GM23248 (cell line): ENCODE measurements around the gene NDUFAF3. TPM values are rescaled to one million over a fixed set of nuclear protein-coding genes. Genes with fewer than 3 reads are reported as not detected.

Experiments
- DNase-seq: peaks from one replicate; pipeline ENCODE4 v3.0.0-alpha.2; 2015
- H2AFZ ChIP-seq: fragments of 200-600 bp; sonication (generic); 2 replicates; pipeline ENCODE4 v1.6.1; 2016; ENCODE audit warnings: antibody characterized with exemption
- H3F3A ChIP-seq: fragments of 200-600 bp; sonication (generic); 2 replicates; pipeline ENCODE4 v1.6.1; 2016; ENCODE audit warnings: mild to moderate bottlenecking, antibody characterized with exemption, mixed run types; ENCODE audit not compliant: insufficient read depth
- H3K27ac ChIP-seq: fragments of 200-600 bp; sonication (generic); 2 replicates; pipeline ENCODE4 v1.5.1; 2016; ENCODE audit warnings: mild to moderate bottlenecking
- H3K27me3 ChIP-seq: fragments of 200-600 bp; sonication (generic); replicated peaks from 2 replicates; pipeline ENCODE4 v1.6.1; 2016; ENCODE audit warnings: mild to moderate bottlenecking; ENCODE audit not compliant: insufficient read depth
- H3K36me3 ChIP-seq: fragments of 200-600 bp; sonication (generic); 2 replicates; pipeline ENCODE4 v1.6.1; 2016; ENCODE audit warnings: low read depth, mild to moderate bottlenecking
- H3K4me1 ChIP-seq: fragments of 200-600 bp; sonication (generic); 2 replicates; pipeline ENCODE4 v1.6.1; 2016; ENCODE audit warnings: mild to moderate bottlenecking; ENCODE audit not compliant: insufficient read depth
- H3K4me2 ChIP-seq: fragments of 200-600 bp; sonication (generic); one replicate; pipeline ENCODE4 v1.6.1; 2016; ENCODE audit warnings: mild to moderate bottlenecking; ENCODE audit not compliant: unreplicated experiment
- H3K4me3 ChIP-seq: fragments of 200-600 bp; sonication (generic); 2 replicates; pipeline ENCODE4 v1.5.1; 2016; ENCODE audit warnings: mild to moderate bottlenecking
- H3K79me2 ChIP-seq: fragments of 200-600 bp; sonication (generic); 2 replicates; pipeline ENCODE4 v1.6.1; 2016; ENCODE audit warnings: mild to moderate bottlenecking; ENCODE audit not compliant: insufficient read depth
- H3K9ac ChIP-seq: fragments of 200-600 bp; sonication (generic); 2 replicates; pipeline ENCODE4 v1.6.1; 2016; ENCODE audit warnings: mild to moderate bottlenecking
- H3K9me2 ChIP-seq: fragments of 200-600 bp; sonication (generic); 2 replicates; pipeline ENCODE4 v1.6.1; 2016; ENCODE audit warnings: mixed run types, mild to moderate bottlenecking, moderate library complexity; ENCODE audit not compliant: insufficient read depth
- H3K9me3 ChIP-seq: fragments of 200-600 bp; sonication (generic); one replicate; pipeline ENCODE4 v1.6.1; 2017; ENCODE audit warnings: low read depth
- H4K20me1 ChIP-seq: fragments of 200-600 bp; sonication (generic); 2 replicates; pipeline ENCODE4 v1.6.0; 2016; ENCODE audit not compliant: insufficient read depth
- EZH2 ChIP-seq: fragments of 200-600 bp; sonication (generic); IDR thresholded peaks from 2 replicates; pipeline ENCODE4 v1.6.1; 2018; ENCODE audit warnings: antibody characterized with exemption, mild to moderate bottlenecking; ENCODE audit not compliant: insufficient read depth, poor library complexity, severe bottlenecking
- EZH2phosphoT487 ChIP-seq: fragments of 200-600 bp; sonication (generic); IDR thresholded peaks from 2 replicates; pipeline ENCODE4 v1.6.1; 2018; ENCODE audit warnings: antibody characterized with exemption, moderate library complexity, mild to moderate bottlenecking, low read depth; ENCODE audit not compliant: insufficient read depth
- WGBS, 2 experiments: methylation state at CpG; one replicate each; pipeline ENCODE4 v1.1.6; 2015 to 2017; ENCODE audit warnings: low lambda C conversion rate in 2 of 2, low coverage in 1 of 2; ENCODE audit errors: missing lambda C conversion rate in 2 of 2; 5-methylcytosine and 5-hydroxymethylcytosine counted together
- in situ Hi-C: fragments of 300-500 bp; cut with MboI; formaldehyde crosslinking; loops from 2 replicates; pipeline ENCODE4 v1.15.0; 2020
- polyA plus RNA-seq: library from polyadenylated mRNA; unstranded; fragments of >200 nt; fragmentation: Nextera tagmentation; extraction: Ambion mirVana; gene quantifications from 2 replicates; pipeline ENCODE4 v1.2.1, GENCODE V29; 2016
- total RNA-seq: library from RNA; depleted of rRNA; stranded (reverse); fragments of >200 nt; shearing (Covaris generic); gene quantifications from 2 replicates; pipeline ENCODE4 v1.2.3, GENCODE V29; 2014

The NDUFAF3 gene
- total and polyA plus RNA-seq, 2 experiments from 2014 or later: 129 to 218 TPM

DNA sequence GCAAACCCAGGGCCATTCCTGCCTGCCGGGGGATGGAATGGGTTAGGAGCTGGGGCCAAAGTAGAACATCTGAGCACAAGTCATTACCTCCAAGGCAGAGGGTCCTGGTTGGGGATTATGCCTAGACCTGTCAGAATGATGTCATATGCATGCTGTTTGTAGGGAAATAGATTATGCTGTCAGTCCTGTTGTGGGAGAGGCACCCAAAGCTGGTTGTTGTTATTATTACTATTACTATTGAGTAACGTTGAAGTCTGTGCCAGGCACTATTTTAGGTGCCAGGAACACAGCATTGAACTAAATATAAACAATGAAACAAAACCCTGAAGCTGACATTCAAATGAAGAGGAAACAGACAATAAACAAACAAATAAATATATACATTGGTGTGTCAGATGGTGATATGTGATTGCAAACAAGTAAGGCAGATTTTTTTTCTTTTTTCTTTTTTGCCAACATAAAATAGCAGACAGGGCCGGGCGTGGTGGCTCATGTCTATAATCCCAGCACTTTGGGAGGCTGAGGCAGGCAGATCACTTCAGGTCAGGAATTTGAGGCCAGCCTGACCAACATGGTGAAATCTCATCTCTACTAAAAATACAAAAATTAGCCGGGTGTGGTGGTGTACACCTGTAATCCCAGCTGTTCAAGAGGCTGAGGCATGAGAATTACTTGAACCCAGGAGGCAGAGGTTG is 29.9 kb upstream of the NDUFAF3 start:
- no peaks in the 10 kb centered on the region for H3K9me3 ChIP-seq
- TF ChIP-seq EZH2 (no peak), EZH2phosphoT487 (no peak)
- H4K20me1 ChIP-seq: no peaks in the 10 kb centered on the region
- H3K27me3 ChIP-seq: no peaks in the 10 kb centered on the region
- DNase-seq: peak; percentile 33
- H3K4me1 ChIP-seq: peaks cover 14% of the 10 kb centered on the region; the same call in 1 of the 2 replicates
- H3K4me2 ChIP-seq: peak overlapping the region; percentile 88
- H3K79me2 ChIP-seq: peaks cover 61% of the 10 kb centered on the region
- peak overlapping the region; percentile 77 for H3K4me3 ChIP-seq
- H2AFZ ChIP-seq: no peak overlapping the region
- H3K9me2 ChIP-seq: no peaks in the 10 kb centered on the region
- in situ Hi-C loops: no loop called here
- H3F3A ChIP-seq: peaks cover 6% of the 10 kb centered on the region; the same call in 1 of the 2 replicates
- no peaks in the 10 kb centered on the region for H3K36me3 ChIP-seq
- 0 out of 2 replicates have a peak overlapping the region, but pooled peaks have one; percentile 94 for H3K27ac ChIP-seq
- H3K9ac ChIP-seq: peak overlapping the region; percentile 86; the same call in 1 of the 2 replicates
- 54 to 55% methylated on average over 5 of the region's 5 CpGs for WGBS, 2 experiments

DNA sequence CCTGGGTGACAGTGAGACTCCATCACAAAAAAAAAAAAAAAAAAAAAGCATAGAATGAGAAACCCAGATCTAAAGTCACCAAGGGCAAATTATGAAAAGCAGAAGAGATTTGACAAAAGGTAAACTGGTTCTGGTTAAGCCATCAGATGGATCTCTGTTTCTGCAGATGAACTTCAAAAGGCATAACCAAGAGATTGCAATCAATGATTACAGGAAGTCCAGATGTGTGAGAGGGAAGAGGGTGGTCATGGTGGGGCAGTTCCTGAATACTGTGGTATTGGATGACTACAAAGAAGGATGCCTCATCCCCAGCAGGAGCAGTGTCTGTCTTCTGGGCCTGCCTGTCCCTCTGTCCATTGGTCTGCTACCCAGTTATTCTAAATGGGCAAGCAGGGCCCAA is 28.1 kb upstream of the NDUFAF3 start:
- H3K9ac ChIP-seq: no peak overlapping the region
- H4K20me1 ChIP-seq: no peaks in the 10 kb centered on the region
- no peak overlapping the region for H3K27ac ChIP-seq
- no peaks in the 10 kb centered on the region for H3K36me3 ChIP-seq
- H3K9me3 ChIP-seq: no peaks in the 10 kb centered on the region
- H3K27me3 ChIP-seq: no peaks in the 10 kb centered on the region
- H3K9me2 ChIP-seq: no peaks in the 10 kb centered on the region
- H3K4me3 ChIP-seq: no peak overlapping the region
- peaks cover 61% of the 10 kb centered on the region for H3K79me2 ChIP-seq
- TF ChIP-seq EZH2 (no peak), EZH2phosphoT487 (no peak)
- DNase-seq: no peak
- H3K4me1 ChIP-seq: peaks cover 14% of the 10 kb centered on the region; the same call in 1 of the 2 replicates
- H3F3A ChIP-seq: peaks cover 5% of the 10 kb centered on the region; the same call in 1 of the 2 replicates
- in situ Hi-C loops: no loop called here
- no peak overlapping the region for H2AFZ ChIP-seq
- no peak overlapping the region for H3K4me2 ChIP-seq

DNA sequence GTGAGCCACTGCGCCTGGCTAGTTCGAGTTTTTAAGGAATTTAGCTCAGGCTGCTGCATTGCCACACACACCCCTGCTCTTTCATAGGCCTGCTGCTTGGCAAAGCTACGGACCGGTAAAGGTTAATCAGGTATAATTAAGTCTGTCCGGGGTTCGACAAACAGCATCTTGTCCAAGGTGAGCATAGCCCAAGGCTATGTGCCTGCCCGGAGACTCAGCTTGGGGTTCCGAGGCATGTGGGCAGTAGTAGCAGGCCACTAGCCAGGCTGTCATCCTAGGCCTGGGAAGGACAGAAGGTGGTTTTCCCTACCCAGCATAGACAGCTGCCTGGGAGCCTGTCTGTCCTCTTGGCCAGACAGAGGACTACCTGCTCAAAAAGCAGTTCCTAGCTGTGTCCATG is 25.3 kb upstream of the NDUFAF3 start:
- H3K9ac ChIP-seq: no peak overlapping the region
- H3K4me1 ChIP-seq: peaks cover 6% of the 10 kb centered on the region; the same call in 1 of the 2 replicates
- in situ Hi-C loops: no loop called here
- TF ChIP-seq EZH2phosphoT487: no peak
- TF ChIP-seq EZH2: no peak
- H3K79me2 ChIP-seq: peaks cover 46% of the 10 kb centered on the region
- H3F3A ChIP-seq: no peaks in the 10 kb centered on the region
- H3K9me2 ChIP-seq: no peaks in the 10 kb centered on the region
- no peaks in the 10 kb centered on the region for H3K27me3 ChIP-seq
- H3K9me3 ChIP-seq: no peaks in the 10 kb centered on the region
- no peak overlapping the region for H3K4me2 ChIP-seq
- H2AFZ ChIP-seq: no peak overlapping the region
- H3K36me3 ChIP-seq: no peaks in the 10 kb centered on the region
- 97 to 99% methylated on average over 8 of the region's 8 CpGs for WGBS, 2 experiments
- DNase-seq: no peak
- H4K20me1 ChIP-seq: no peaks in the 10 kb centered on the region
- H3K27ac ChIP-seq: no peak overlapping the region
- H3K4me3 ChIP-seq: no peak overlapping the region

DNA sequence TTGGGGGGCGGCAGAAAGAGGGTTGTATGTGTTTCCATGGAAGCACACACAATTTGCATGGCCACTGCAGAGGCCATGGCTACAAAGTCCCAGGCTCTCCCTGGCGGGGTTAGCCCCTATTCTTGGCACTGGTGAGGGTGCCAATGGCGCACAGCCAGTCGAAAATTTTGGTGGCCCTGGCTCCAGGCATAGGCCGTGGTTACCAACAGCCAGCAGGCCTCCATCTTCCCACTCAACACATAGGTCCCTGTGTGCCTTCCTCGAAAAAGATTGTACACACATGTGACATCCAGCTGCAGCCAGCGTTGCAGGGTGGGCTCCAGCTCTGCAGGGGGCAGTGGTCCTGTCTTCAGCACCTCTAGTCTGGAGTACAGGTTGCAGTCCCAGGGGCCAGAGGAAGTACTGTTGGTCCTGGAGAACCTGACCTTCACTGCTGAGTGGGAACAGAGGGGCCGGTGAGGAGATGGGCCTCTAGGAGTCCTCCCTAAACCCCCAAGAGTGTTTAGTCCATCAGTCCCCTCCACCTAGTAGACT is 24.8 kb upstream of the NDUFAF3 start:
- H3K4me3 ChIP-seq: no peak overlapping the region
- TF ChIP-seq EZH2: no peak
- TF ChIP-seq EZH2phosphoT487: no peak
- H2AFZ ChIP-seq: no peak overlapping the region
- 52 to 54% methylated on average over 8 of the region's 8 CpGs for WGBS, 2 experiments
- no peaks in the 10 kb centered on the region for H3K9me2 ChIP-seq
- no peaks in the 10 kb centered on the region for H3K36me3 ChIP-seq
- peaks cover under 1% of the 10 kb centered on the region; the same call in 1 of the 2 replicates for H3K4me1 ChIP-seq
- no peaks in the 10 kb centered on the region for H3K27me3 ChIP-seq
- H3K9ac ChIP-seq: no peak overlapping the region
- no peaks in the 10 kb centered on the region for H3F3A ChIP-seq
- no peaks in the 10 kb centered on the region for H3K9me3 ChIP-seq
- in situ Hi-C loops: no loop called here
- H3K79me2 ChIP-seq: peaks cover 41% of the 10 kb centered on the region
- no peak overlapping the region for H3K27ac ChIP-seq
- H4K20me1 ChIP-seq: no peaks in the 10 kb centered on the region
- H3K4me2 ChIP-seq: no peak overlapping the region
- no peak for DNase-seq
